Lower leg skin (tissue), 3 donors: ENCODE data around the gene STX1B.

ENCODE experiments used
- CTCF ChIP-seq, 3 donors: fragments of 450-650 bp; IDR thresholded peaks; one replicate each; pipeline ENCODE4 v1.5.1; 2016; ENCODE audit warnings: antibody characterized with exemption in 3 of 3, mild to moderate bottlenecking in 3 of 3, moderate library complexity in 2 of 3
- POLR2A ChIP-seq, 2 donors: fragments of 450-650 bp; IDR thresholded peaks; one replicate each; pipeline ENCODE4 v1.6.1; 2016 to 2017; ENCODE audit warnings: antibody characterized with exemption in 2 of 2, mild to moderate bottlenecking in 1 of 2, moderate library complexity in 1 of 2

DNA sequence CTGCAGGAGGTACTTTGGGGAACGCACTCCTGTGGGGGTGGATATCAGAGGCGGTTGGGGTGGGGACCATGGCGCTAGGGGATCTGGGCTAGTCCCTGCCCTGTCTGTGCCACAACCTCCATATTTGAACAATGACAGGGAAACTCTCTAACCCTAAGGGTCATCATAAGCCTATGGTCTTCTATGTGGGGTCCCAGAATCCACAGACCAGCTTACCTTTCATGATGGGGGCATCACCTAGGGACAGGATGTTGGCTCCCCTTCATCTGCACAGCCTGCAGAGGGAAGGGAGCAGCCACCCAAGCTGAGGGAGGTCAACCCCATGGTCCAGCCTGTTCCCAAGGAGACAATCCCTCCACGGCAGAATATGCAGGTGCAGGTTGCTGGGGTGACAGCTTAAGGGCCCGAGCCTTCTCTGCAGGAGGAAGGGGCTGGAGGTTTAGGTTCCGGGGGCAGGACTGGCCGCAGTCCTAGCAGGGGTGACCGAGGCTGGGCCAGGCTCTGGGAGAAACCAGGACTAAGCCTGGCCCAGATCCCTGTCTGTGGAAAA lies 59.8 kb downstream of the STX1B start:
- TF ChIP-seq CTCF (IDR thresholded peaks at IDR 0.05) (no peak), POLR2A (IDR thresholded peaks at IDR 0.05) (no peak)
